Activated CD8-positive, alpha-beta memory T cell treated with anti-CD3 and anti-CD28 coated beads for 36 hours (primary cell): ENCODE results near the gene ENTPD1. TPM values are rescaled to one million over a fixed set of nuclear protein-coding genes. Genes with fewer than 3 reads are reported as not detected.
"Not testable (repeated sequence)": the region's sequence is repeated elsewhere in the genome, so short reads cannot be mapped to it uniquely, and the experiment has no call there.

ENCODE experiments used
- CTCF ChIA-PET: fragments of 350-600 bp; sonication (Branson Sonifier 250); formaldehyde crosslinking; loops from one replicate; lab custom pipeline; 2021; ENCODE audit warnings: antibody characterized with exemption; lab: Charles Lee
- POLR2A ChIA-PET: fragments of 350-600 bp; sonication (Branson Sonifier 250); formaldehyde crosslinking; loops from one replicate; lab custom pipeline; 2021; ENCODE audit warnings: antibody characterized with exemption; lab: Charles Lee
- total RNA-seq, 2 experiments: library from RNA; stranded (reverse); gene quantifications; one replicate each; pipeline ENCODE4 v1.2.3, GENCODE V29; 2021

Gene ENTPD1
- total RNA-seq, 2 experiments from 2014 or later: 8.5 to 9.7 TPM

DNA sequence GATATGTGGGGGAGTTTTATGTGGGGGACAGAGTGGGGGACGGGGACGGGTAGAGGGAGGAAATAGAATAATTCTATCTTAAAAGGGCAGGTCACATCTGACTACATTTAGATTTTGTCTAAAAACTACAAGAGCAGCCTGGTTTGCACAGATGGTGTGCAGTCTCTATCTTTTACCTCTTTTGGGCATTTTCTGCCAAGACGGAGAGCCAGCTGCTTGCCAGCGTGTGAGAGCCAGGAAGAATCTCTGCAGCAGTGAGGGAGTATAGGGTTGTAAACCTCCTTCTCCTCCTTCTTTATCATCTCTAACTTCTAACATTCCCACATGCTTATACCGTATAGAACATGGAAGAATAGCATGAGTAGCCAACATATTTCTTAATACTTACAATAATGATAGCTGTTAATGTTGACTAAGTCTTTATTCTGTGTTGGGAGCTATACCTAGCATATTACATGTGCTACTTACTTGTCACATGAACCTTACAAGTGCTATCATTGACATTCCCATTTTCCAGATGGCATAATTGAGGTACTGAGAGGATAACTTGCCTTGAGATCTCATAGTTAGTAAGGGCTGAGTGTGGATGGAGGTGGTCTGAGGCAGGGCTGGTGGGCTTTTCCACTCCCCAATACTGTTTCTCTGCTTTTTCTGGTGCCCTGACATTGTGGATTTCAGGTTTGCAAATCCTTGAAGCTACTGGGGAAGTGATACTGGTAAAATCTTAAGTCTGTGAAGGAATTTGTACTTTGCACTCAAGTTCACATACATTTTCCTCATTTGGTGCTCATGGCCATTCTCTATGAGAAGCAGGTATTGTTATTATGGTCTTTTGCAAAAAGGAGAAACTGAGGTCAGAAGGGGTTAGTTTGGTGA, 1.1 kb downstream of the ENTPD1 start:
- CTCF ChIA-PET: interaction anchor here (1.0 to 2.5 kb wide), 4 partner anchors 63 to 108 kb away, joined by 4 to 8 read pairs (median 4); no protein-coding TSS in a partner anchor
- POLR2A ChIA-PET: interaction anchor here (0.7 kb wide), 1 partner anchor 11 kb away, joined by 6 read pairs; no protein-coding TSS in a partner anchor

DNA sequence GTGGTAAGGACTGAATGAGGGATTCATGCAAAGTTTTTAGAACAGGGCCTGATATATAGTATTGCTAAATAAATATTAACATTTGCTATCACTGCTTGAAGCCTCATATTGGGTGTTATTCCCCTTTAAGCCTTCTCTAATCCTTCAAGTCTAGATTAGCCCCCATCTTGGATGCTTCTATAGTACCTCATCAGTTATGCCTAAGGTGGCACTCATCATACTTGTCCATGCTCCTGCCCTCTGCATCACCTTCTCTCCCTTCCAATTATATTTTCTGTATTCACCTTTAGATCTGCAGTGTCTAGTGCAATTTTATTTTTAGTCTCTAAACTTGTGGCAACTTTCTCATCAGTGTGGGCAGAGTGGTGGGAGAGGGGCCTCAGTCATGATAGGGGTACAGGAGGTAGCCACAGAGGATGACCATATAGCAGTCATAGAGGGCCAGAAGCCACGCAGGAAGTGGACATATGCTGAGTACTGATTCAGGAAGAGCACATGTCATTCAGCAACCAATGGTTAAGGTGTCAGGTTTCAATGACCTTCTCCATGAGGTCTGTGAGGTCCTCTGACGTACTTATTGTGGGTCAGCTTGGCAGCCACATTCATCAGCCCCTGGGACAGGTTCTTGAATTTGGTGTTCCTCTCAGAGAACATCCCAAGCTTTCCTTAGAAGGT, 2.5 kb downstream of the ENTPD1 start:
- POLR2A ChIA-PET: interaction anchor here (1.1 kb wide), 1 partner anchor 65 kb away, joined by 3 read pairs; the partner anchor contains the start of gene TCTN3
- CTCF ChIA-PET: interaction anchor here (1.0 to 1.7 kb wide), 2 partner anchors 64 to 107 kb away, joined by 4 read pairs; no protein-coding TSS in a partner anchor

DNA sequence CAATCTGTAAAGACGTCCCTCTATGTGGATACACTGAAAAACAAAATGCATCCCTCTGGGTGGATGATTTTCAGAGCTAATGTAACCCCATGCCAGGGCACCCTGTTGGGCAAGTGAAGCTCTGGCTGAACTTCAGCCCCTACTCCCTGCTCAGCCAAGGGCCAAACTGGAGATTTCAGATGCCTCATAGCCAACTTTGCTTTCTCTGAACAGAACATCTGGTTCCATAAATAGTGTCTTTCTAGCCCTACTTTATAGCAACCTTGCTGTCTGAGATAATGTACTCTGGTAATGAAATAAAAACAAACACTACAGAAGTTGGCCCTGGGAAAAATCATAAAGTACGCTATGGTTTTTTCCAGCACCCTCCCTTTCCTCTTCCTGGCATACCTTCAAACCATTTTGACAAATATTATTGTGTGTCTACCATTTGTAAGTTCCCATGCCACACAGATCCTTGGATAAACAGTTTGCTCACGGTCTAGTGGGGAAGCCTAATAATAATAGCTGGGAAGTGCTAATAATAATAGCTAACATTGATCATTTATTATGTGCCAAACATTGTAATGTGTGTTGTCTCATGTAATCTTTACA, 3.4 kb downstream of the ENTPD1 start:
- CTCF ChIA-PET: no interaction called here
- POLR2A ChIA-PET: no interaction called here

DNA sequence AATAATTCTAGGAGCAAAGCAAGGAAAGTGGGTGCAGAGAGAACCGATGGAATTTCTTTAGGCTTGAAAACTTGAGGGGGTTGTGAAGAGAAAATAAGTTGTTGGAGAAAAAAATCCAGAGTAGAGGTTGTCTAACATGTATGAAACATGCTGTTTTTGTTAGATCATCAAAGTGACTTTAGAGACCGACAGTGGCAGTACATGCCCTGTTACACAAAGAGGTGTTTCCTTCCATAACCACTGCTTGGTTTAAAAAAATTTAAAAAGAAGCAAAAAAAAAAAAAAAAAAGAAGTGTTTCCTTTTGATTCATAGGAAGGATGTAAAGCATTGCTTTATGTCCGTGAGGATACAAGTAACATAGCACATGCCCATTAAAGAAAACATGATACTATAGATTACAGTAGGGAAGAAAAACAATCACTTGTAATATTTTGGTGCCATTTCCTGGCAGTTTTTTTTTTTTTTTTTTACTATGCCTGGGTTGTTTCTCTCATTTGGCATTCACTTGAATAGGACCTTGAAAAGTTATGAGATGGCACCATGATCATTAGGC, 6.1 kb downstream of the ENTPD1 start:
- POLR2A ChIA-PET: no interaction called here
- CTCF ChIA-PET: no interaction called here

DNA sequence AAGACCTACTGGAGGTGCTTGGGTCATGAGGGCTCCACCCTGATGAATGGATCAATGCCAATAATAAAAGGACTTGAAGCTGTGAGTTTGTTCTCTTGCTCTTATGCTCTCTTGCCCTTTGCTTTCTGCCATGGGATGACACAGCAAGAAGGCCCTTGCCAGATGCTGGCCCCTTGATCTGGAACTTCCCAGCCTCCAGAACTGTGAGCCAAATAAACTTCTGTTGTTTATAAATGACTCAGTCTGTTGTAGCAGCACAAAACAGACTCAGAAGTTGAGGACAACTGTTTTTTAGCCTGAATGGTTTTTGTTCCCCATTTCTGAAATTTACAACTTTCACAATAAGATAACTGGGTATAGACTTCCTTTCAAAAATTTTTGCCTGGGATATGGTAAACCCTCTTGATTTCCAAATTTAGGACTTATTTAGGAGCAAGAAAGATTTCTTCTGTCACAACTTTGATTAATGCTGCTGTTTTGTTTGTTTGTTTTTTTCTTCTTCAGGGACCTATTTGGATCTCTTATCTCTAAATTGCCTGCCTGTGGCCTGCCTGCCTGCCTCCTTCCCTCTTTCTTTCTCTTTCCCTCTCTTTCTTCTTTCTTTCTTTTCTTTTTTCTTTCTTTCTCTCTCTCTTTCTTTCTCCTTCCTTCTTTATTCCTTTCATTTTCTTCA, 12.1 kb downstream of the ENTPD1 start:
- POLR2A ChIA-PET: no interaction called here
- CTCF ChIA-PET: no interaction called here

DNA sequence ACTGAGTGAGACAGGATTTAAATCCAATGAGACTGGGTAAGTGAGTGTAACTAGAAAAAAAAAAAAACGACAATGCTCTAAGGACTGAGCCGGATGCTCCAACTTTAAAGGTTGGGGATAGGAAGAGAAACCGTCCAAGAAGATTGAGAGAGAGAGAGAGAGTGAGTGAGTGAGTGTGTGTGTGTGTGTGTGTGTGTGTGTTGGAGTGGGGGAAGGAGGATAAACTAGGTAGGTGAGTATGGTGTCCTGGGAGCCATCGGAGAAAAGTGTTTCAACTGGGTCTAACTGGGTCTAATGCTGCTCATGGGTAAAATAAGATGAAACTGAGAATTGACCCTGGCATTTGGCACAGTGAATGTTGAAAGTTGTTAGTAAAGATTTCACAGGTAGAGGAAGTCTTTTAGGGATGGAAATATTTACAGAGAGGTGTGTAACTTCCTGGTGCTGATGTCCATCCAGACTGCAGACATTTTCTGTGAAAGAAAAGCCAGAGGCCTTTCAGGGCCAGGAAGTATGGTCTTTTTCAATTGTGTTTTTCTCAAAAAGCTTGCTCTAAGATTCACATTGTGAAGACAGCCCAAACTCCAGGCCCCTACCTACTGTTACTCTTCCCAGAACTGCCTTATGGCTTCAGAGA, 14.2 kb downstream of the ENTPD1 start:
- POLR2A ChIA-PET: no interaction called here

DNA sequence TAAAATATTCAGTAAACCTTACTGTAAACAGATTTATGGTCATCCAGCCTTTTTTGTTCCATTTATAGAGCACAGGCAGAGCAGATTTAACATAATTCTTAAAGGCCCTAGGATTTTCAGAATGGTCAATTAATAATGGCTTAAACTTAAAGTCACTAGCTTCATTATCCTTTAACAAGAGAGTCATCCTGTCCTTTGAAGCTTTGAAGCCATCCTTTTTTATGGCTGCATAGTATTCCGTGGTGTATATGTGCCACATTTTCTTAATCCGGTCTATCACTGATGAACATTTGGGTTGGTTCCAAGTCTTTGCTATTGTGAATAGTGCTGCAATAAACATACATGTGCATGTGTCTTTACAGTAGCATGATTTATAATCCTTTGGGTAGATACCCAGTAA, 17.5 kb downstream of the ENTPD1 start:
- CTCF ChIA-PET, POLR2A ChIA-PET: not testable (repeated sequence)

More for the DNA sequence above, 14.2 kb downstream of the ENTPD1 start:
- CTCF ChIA-PET: no interaction called here

DNA sequence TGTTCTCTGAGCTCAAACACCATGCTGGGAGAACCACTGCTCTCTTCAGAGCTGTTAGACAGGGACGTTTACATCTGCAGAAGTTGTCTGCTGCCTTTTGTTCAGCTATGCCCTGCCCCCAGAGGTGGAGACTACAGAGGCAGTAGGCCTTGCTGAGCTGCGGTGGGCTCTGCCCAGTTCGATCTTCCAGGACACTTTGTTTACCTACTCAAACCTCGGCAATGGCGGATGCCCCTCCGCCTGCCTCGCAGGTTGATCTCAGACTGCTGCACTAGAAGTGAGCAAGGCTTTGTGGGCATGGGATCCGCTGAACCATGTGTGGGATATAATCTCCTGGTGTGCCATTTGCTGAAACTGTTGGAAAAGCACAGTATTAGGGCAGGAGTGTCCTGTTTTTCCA, 21.7 kb downstream of the ENTPD1 start:
- CTCF ChIA-PET, POLR2A ChIA-PET: not testable (repeated sequence)

DNA sequence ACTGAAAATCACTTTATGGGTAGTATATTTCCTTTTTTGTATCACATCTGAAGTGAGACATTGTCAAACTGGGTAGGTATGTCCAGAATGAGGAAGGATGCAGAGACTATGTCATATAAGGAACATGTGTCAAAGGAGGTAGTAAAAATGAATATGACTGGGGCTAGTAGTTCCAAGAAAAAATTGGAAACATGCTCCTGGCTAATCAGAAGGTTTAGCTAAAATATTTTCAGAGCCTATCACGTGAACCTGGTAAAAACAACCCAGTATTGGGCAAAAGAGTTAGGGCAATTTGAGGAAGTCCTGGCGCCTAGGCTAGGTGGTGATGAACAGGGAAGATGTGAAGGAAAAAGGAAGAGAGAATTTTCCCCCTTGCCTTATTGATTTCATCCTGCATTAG, 26.4 kb downstream of the ENTPD1 start:
- ChIA-PET CTCF (no interaction called here), POLR2A (no interaction called here)

DNA sequence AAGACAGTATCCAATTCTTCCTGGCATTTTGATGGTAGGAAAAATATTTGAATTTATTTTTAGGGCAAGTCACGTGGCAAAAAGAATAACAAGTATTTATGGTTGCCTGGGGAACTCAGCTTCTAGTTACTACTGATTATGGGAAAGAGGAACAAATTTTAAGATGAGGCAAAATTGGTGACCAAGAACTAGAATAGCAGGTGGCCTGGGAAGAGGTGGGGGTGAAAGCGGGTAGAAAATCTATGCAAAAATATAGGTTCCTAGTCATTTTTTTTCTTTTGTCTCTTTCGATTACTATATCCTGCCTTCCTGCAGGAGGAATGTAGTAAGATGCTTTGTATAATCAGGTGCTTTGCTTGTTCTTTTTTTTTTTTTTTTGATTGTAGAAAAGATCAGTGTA, 27.8 kb downstream of the ENTPD1 start:
- POLR2A ChIA-PET: no interaction called here
- CTCF ChIA-PET: interaction anchor here (0.9 kb wide), 1 partner anchor 46 kb away, joined by 3 read pairs; no protein-coding TSS in a partner anchor

DNA sequence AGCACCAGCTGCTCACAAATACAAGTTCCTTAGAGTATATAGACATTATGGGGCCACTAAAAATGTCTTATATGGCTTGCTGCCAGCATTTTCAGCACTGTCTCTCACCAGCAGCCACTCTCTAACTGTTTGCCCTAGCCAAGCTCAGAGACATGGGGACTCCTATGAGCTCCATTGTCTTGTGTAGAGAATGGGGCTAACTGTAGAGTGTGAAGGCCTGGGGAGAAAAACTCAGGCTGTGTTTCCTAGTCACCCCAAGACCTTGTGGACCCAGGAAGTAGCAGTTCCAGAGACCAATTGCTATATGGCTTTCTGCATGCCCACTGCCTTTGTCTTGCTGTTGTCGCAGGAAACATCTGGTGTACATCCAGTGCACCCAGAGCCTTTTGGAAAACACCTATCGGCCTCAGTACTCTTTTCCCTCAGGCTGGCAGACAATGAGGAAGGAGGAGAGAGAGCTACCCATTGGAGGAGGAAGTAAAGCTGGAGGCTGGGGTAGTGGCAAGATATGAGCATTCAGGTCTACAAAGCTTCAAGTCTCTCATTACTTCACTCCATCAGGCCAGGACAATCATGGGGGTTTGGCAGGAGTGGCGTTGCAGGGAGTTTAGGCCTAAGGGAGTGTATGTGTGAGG, 28.4 kb downstream of the ENTPD1 start:
- POLR2A ChIA-PET: no interaction called here
- CTCF ChIA-PET: no interaction called here

DNA sequence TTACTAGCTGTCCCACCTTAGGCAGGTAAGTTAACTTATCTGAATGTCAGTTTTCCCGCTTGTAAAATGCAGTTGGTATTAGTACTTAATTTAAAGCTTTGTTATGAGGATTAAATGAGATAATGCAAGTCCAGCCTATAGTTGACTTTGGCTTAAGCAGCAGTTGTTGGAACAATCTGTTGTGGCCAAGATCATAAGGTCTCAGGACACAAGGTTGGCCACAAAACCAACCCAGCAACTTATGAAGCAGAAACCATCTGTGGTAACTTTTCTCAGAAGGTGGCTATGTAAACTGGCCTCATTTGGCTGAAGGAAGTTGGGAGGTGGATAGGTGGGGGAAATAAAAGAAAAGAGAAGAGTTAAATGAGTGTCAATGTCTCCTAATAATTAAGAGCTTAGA, 29.4 kb downstream of the ENTPD1 start:
- ChIA-PET POLR2A (no interaction called here), CTCF (interaction anchor here (0.6 kb wide), 1 partner anchor 31 kb away, joined by 4 read pairs; no protein-coding TSS in a partner anchor)

DNA sequence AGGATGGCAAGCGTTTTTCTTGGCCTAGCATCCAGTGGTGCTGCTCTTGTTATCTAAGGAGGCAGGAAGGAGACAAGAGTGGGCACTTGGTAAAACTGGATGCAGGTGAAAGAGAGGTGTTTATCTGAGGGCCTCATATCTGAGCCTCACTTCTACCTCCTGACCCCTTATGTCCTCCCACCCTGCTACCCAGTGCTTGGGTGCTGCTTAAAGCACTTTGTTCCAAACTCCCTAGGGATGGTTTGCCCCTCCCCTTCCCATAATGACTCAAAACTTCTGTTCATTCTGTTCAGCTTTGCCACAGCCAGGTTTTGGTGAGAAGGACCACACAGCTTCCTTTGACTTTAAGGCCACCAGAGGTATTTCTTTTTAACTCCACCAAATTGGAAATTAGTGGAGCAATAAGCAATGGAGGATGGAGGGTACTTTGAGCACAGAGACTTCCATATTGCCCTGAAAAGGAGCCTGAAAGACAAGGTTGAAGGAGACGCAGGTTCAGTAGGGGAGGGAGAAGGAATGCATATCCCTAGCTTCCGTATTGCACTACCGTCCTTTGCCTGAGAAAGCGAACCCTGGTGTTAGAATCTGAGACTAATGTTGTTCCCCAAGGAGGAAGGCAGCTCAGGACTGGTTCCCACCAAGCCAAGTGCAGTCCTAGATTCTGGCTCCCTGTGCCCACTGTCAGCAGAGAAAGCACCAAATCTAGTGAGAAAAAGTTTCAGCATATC, 30.1 kb downstream of the ENTPD1 start:
- ChIA-PET CTCF (no interaction called here), POLR2A (no interaction called here)

DNA sequence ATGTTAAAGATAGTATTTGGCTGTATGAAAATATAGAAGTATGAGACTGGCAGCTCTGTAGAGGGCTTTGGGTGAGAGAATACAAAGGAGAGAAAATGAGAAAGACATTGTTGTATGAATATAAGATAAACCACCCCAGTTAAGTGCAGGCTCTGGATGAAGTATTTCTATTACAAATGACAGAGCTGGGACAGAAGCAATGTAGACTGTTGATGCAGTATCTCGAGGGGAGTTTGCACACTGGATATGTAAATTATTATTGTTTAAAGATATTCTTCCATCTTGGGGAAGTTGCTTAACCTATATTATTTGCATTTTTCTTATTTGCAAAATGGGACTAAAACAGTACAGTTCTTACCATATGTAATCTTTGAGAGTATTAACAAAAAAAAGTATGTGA, 31.5 kb downstream of the ENTPD1 start:
- POLR2A ChIA-PET: no interaction called here
- CTCF ChIA-PET: no interaction called here

DNA sequence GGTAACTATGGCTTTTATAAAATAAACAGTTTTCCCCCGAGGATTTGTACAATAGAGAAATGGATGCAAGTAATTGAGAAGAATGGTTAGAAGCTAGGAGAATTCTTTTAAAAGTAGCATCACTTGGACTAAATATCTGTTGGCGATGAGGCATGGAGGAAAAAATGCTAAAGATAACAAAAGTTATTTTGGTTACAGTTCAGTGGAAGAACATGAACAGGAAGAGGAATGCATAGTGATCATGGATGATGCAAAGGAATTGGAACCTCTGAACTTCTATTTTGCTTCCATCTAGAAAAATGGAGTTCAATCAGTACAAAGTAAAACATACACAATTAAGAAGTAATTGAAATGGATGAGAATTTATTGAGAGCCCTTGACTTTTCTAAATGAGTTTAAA, 32.9 kb downstream of the ENTPD1 start:
- ChIA-PET POLR2A (no interaction called here), CTCF (no interaction called here)

DNA sequence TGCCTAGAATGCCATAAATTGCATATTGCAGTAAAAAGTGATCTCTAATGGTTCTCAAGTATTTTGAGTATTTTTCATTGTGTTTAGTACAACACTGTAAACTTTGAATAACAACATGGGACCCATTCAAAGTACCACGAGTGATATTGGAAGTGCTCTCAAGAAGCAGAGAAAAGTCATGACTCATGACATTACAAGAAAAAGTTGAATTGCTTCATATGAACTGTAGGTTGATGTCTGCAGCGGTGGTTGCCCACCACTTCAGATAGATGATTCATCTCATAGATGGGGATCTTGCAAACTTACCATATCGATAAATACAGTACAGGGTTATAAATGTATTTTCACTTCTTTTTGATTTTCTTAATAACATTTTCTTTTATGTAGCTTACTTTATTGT, 33.9 kb downstream of the ENTPD1 start:
- ChIA-PET POLR2A (no interaction called here), CTCF (no interaction called here)

DNA sequence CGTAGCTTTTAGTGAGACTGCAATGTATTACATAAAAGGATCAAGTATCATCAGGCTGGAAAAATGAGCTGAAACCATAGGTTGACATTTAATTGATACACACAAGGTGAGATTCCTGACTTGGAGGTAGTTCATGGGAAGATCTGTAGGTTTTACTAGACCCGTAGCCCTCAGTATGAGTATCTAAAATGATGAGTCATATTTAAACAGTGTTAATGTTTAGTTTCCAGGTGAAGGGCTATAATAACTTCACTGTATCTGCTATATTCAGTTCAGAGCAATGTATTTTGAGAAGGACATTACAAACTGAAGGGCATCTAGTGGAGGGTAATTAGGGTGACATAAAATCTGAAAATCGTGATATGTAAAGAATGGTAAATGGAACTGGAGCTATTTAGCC, 35.0 kb downstream of the ENTPD1 start:
- POLR2A ChIA-PET: no interaction called here
- CTCF ChIA-PET: interaction anchor here (1.0 kb wide), 1 partner anchor 97 kb away, joined by 3 read pairs; the partner anchor contains the start of gene TCTN3
